HG03045 (cell line): Measurements from ENCODE around the gene C4BPA.

ENCODE experiments used
- ATAC-seq: cut with Tn5 transposase; IDR thresholded peaks from one replicate; pipeline ENCODE4 v1.9.1; 2021; ENCODE audit warnings: mild to moderate bottlenecking, moderate library complexity; ENCODE audit not compliant: unreplicated experiment

C4BPA gene

DNA sequence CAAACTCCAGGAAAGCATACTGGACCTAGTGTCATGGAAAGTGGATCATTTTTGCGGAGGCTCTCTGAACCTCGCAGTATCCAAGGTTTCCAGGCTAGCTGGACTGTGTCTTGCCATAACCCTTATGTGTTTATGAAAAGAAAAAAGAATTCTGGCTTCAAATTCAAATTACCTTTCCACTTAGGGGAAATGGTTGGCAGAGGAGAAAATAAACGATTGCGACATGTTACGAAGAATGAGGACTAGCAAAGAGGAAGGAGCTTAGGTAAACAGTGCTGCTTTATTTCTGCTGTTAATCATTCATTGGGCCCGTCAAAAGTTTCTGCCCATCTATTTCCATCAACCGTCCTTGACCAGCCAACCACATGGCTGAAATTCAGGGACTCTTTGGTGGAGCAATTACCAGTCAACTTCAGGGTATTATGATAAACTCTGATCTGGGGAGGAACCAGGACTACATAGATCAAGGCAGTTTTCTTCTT is at the start of gene C4BPA:
Gene C4BPA, plus strand, starts transcription at position 342 of the 482 bp plus-strand sequence. CDS start 8,793 bp downstream, outside the sequence.
- no peak for ATAC-seq

DNA sequence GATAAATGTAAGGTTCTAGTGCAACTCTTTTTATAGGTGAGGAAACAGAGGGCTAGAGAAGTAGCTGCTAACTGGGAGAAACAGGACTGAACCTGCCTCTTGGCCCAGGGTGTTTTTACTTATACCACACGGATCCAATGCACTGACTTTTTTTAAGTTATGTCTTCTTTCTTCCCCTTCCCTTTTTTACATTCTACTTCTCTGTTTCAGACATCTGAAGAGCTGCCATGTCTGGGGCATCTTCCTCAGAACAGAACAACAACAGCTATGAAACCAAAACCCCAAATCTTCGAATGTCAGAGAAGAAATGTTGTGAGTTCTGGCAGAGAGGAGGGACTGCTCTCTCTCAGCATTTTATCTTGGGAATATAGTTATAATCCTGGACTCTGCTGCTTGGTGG is 49.5 kb upstream of the C4BPA start:
- ATAC-seq = no peak

DNA sequence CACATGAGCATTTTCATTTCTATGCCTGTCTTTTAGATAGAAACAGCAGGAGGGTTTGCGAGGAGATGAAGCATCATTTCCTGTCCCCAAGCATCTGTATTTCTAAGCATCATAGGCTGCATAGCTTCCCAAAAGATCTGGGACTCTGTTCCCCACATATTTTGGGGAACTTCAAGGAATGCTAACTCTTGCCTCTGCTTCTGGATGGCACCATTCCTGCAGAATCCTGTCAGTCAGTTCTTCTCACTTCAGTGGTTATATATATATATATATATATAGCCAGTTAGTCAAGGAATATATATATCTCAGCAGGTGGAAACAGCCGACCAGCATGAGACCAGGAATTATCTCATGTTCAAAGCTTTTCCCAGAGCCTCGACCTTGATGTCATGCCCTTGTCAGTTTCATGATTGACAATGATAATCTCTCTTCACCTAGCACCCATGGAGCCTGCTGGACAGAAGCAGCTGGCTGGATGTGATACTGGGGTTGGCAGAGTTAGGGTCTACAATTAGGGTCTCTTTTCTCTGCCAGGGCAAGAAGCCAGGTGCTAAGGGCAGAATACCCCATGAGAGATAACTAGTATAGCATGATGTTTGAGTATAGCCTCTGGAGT is 48.5 kb upstream of the C4BPA start:
- no peak for ATAC-seq

DNA sequence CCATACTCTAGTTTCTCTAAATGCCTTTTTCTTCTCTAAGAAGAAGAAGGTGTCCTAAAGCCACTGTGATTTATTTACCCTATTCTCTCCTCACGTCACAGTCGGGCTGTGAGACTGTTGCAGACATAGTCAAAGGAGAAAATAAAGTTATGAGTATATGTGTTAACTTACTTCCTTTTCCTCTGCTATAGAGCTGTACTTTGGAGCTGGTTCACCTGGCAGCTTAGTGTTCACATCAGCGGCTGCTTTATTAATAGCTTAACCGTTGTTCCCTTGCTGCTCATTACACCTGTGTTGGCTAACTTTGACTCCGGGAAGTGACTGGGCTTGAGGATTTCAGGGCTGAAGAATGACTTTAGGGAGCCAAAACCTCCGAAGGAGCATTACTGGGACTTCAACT is 47.4 kb upstream of the C4BPA start:
- no peak for ATAC-seq

DNA sequence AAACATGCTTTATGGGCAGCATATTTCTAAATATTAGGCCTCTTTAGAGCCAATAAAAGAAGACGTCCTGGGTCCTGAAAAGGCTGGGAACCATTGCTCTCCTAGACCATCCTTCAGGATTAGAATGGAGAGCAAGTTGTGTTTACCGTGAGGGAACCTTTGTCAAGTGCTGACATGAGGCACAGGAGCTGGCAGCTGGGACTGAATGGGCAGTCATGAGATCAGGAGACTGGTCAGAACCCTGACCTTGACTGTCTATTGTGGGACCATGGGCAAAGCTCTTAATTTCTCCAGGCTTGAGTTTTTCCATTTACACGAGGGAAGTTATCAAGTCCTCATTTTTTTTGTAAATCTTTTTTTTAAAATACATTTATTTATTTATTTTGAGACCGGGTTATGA is 45.8 kb upstream of the C4BPA start:
- no peak for ATAC-seq

DNA sequence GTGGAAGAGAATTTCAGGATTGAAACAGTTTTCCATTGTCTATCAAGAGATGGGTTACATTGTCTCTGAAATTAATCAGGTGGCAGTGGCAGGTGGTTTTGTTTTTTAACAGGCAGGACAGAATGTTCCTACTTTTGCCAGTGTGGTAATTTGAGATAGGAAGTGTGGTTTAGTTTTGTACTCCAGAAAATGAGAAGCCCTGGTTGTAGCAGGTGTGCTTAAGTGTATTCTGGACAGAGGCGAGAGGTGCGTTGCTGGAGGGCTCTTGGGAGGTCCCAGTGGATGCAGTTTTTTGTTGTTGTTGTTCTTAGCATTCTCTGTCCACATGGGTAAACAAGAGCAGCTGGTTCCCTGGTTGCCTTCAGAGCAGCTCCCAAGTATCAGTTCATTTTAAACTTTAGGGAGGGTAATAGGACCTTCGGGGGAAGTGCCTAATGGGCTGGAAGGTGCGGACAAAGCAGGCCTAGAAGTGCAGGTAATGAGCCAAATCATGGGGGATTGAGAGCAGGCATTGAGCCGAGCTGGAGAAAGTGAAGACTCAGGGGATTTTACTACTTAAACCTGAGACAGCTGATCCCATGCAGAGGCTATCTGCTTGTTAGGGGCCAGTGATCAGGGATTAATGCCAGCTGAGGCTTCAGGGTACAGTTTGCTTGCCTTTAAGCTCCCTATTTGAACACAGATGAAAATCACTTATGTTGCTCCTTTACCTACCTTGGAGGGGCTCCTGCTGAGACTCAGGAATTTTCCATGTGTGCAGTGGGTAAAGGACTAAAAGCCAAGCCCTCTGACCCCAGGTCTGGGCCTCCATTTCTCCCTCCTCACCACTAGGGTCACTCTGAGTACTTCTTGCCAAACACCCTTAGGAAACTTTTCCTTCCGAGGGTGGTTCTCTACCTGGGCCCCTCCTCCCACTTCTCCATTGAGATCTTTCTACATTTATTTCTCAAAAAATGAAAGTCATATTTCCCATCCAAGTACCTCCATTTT is 44.9 kb upstream of the C4BPA start:
- no peak for ATAC-seq

DNA sequence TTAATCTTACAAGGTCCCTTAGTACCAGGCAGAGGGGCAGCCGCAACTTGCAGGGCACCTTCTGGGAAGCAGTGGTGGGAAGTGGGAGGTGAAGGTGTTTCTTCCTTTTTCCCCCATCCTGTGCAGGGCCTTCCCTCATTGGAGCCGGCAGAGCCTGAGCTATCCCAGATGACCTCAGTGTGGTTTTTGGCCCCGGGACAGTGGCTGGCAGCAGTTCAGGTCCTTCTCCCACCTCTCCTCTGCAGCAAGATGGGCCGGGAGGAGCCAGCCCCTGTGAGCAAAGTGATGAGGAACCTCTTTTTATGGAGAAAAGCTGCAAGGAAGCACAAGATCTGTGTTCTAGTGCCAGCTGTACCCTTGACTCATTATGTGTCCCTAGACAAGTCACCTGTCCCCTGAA is 44.2 kb upstream of the C4BPA start:
- ATAC-seq = no peak

DNA sequence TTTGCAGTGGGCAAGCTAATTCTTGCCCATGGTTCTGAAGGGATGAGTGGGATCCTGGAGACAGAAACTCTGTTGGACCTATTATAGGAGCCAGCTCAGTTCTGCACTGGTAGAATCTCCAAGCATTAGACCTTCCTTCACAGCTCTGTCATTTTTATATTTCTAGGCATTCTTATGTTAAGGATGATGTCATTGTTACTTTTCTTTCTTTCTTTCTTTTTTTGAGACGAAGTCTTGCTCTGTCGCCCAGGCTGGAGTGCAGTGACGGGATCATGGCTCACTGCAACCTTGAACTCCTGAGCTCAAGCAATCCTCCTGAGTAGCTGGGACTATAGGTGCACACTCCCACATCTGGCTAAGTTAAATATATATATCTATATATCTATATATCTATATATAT is 43.4 kb upstream of the C4BPA start:
- ATAC-seq = no peak

DNA sequence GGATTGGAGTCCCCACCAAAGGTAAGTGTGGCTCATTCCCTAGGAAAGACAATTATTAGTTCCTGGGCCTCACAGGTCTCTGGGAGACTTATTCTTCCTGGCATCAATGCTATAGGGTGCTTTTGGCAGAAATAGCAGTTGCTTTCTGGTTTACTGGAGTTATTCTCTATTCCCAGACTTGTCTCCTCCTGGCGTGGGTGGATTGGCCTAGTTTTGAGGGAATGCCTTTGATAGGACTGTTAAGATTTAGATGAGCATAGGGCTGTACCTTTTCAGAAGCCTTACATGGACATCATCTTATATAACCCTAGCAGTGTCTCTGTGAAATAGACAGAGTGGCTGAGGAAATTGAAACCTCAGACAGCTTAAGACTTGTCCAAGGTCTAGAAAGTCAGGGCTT is 42.0 kb upstream of the C4BPA start:
- ATAC-seq = no peak

DNA sequence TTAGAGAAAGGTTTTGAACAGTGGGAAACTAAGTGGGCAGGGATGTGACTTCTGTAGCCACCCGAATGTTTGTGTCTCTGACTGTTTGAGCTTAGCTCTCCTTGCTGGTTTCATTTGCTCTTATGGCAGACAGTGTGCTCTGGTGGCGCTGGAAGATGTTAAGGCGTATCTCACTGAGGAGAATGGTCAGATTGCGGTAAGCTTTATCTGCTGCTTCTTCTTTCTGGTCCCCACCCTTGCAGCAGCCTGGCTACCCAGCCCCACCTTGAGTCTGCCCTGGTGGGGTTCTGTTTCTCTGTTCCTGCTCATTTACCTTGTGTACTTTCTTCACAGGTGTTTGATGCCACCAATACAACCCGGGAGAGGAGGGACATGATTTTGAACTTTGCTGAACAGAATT is 41.0 kb upstream of the C4BPA start:
- ATAC-seq = no peak

DNA sequence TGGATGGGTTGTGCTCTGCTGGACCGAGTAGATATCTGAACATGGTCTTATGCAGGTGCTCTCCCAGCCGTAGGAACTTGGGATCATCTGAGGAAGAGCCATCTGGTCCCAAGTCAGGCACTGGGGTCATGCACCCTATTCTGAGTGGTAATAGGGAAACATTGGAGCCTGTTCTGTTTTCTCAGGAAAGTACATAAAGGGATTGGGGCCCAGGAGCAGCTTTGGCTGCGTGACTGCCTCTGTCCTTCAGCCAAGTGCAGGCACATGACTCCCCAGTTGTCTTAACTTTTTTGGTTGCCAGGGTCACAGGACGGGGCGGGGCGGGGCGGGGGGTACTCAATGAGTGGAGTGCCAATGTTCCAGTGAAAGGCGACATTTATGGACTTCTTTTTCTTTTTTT is 39.5 kb upstream of the C4BPA start:
- no peak for ATAC-seq

DNA sequence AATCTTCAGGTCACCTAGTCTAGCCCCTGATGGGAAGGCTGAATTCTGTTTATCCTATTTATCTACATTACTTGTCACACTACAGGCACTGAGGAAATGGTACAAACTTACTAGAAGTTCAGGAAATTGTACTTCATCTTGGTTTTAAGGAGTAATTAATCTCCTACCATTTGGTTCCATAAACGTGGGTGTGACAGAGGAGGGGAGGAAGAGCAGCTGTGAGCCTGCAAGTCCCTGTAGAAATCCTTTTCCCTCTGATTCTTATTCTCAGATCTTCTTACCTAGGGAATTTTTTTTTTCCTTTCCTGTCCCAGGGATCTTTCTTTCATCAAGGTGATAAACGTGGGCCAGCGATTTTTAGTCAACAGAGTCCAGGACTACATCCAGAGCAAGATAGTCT is 36.8 kb upstream of the C4BPA start:
- ATAC-seq = no peak

DNA sequence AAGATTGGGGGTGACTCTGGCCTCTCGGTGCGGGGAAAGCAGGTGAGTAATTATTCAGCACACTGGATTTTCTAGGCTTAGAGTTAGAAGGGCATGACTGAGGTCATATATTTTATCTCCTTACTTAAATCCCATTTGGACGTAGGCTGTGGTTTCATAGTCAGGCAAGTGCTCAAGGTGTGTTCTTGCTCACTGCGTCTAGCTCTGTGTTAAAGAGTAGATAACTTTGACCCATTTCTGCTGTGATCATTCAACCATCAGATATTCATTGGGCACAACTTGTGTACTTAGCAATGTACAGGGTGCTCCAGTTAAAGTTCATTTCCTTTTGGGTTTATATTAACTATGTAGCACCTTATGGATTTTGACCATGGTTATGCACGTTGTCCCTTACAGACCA is 36.4 kb upstream of the C4BPA start:
- no peak for ATAC-seq

DNA sequence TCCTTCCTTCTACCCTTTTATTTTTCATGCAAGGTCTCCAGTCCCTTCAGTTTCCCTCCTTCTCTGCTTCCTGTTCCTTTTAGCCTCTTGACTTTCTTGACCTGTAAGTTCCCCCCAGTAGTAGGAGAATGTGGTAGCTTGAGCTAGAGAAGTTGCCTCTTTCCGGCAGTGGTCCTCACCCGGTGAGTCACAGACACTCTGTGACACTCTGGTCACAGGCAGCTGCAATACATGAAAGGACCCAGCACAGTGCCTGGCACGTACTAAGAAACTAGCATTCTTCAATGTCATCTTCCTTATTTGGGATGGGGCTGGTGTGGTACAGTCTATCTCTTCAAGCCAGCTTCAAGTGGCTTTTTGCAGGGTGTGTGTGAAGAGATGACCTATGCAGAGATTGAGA is 35.0 kb upstream of the C4BPA start:
- ATAC-seq = no peak

DNA sequence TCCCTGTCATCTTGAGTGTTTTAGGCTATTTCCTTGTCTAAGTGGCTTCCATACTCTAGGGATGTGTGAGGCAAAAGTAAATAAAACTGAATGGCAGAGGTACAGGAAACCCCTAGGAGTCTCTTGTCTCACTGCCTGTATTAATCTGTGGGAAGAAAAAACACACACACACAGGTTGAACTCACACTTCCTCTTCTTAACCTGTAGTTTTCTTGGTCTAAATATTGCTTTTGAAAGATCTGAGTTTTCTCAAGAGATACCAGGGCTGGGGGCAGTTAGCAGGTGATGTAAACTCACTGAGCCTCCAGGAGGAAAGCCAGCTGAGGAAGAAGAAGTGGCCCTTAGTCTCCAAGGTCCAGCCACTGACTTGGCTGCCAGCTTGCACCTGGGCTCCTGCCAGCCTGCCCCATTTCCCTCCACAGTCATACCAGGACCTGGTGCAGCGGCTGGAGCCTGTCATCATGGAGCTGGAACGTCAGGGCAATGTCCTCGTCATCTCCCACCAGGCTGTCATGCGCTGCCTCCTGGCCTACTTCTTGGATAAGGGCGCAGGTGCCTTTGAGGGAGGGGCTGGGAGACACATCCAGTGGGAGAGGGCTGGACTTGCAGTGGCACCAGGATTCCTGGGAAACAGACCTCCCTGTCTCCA is 34.1 kb upstream of the C4BPA start:
- ATAC-seq = no peak

DNA sequence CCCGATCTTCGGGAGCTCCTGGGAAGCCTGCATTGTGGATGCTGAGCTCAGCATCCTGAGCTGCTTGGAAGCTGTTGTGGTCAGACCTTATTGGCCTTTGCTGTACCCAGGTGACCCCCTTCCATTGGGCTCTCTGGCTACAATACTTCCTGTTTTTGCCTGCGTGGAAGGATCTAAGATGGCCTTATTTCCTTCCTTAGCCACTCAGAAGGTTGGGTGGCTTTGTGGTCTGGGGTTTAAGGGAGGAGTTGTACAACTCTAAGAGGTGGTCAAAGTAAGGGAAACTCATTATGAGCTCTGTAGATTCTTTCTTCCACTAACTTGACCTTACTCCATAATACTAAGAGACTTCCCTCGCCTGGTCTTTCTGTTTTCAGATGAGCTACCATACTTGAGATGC is 33.2 kb upstream of the C4BPA start:
- ATAC-seq = no peak

DNA sequence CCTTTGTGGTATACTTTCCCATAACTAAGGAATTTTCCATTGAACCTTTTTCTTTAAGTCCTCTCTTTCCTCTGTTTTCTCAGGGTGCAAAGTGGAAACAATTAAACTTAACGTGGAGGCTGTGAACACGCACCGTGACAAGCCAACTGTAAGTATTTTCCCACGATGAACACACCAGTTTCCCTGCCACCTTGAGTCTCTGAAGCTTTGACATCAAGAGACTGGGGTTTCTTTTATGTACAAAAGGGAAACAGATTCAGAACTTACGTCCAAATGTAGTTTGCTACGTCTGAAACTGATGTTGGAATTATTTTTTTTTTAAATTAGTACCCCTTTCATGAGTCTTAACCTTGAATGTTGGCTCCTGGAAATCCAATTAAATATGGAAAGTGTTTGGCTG is 32.6 kb upstream of the C4BPA start:
- no peak for ATAC-seq

DNA sequence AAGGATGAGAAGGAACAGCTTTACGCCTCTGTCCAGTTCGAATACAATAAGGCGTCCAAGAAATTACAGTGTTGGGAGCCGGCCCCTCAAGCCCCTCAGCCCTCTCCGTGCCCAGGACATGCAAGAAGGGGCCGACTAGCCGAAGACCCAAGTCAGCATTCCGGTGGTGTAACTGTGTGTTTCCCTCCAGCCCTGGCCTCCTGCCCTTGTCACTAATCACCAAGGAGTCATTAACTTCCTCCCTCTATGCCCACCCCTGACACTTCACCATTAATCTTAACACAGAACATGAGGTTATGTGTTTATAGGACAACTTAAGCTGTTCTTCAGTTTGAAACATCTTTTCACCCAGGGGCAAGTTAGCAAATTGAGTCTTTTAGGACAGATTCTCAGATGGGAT is 31.8 kb upstream of the C4BPA start:
- ATAC-seq = no peak

DNA sequence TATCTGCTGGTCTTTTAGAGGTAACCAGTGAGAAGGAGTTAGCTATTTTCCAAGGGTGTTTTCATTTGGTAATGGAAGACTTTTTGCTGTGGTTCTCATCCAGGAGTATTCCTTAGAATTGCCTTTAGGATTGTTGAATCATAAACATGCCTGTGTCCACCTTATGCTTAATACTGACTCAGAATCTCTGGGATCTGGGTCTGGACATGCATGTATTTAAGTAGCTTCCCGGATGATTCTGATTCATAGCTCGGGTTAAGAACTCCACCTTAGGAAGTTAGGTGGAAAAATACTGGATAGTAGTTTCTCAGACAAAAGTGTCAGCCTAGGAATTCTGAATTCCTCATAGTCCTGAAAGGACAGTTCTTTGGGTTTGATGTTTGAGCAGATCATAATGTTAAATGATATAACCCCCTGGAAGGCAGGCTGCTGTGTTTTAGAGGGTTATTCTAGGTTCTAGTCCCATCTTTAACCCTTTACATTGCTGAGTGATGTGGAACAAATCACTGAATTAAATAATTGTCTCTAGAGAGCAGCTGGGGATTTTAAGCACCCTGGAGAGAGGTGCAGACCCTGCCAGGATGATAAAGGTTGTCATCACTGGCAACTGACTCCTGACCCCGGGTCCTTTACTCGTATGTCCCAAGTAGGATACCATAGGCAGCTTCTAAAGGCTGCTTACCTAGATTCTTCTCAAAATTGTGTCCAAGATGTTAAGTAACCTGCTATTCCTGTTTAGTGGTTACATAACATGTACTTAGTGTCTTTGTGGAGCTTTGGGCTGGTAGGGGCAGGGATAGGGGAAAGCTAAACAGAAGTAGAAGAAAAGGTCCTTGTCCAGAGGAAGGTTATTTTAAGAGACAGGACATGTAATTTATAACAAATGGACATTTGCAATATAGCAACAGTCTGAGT is 29.9 kb upstream of the C4BPA start:
- no peak for ATAC-seq

DNA sequence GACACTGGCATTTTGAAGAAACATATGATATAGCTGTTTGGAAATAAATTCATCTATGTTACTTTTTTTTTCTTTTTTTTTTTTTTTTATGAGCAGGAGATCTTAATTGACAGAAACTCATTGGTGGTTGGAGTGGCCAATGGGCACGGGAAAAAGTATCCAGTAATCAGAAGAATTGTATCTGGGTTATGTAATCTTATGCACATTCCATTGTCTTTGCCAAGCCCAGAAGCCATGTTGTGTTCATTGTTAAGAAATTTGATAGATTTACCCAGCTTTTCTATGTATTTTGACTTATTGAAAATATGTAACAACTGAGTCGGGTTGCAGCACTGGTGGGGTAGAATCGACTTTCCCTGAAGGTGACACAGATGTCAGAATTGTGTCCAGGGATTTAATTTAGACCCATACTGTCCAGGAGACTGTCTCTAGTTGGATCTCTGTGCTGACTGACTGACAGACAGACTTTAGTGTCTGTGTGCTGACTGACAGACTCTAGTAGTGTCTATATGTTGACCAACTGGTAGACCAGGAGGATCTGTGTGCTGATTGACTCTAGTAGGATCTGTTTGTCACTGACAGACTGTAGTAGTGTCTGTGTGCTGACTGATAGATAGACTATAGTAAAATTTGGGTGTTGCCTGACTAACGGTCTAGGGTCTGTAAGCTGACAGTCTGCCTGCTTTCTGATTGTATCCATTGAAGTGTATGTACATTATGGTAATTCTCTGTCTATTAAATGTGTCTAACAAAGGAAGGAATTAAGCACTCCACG is 27.7 kb upstream of the C4BPA start:
- no peak for ATAC-seq
